Neuron (in vitro differentiated cells): ENCODE results near the gene GHITM.
"Not testable (repeated sequence)": the region's sequence is repeated elsewhere in the genome, so short reads cannot be mapped to it uniquely, and the experiment has no call there.

Experiments
- H2AFZ ChIP-seq: one replicate; pipeline ENCODE4 v1.6.1; 2013; ENCODE audit warnings: low read depth, mild to moderate bottlenecking, inconsistent platforms, low read length, moderate library complexity
- H3K27me3 ChIP-seq: one replicate; pipeline ENCODE4 v1.6.1; 2013; ENCODE audit warnings: low read length; ENCODE audit not compliant: insufficient read depth
- H3K36me3 ChIP-seq: one replicate; pipeline ENCODE4 v1.6.1; 2013; ENCODE audit warnings: low read length; ENCODE audit not compliant: insufficient read depth
- H3K4me1 ChIP-seq: one replicate; pipeline ENCODE4 v1.6.1; 2013; ENCODE audit warnings: low read length; ENCODE audit not compliant: insufficient read depth
- H3K4me3 ChIP-seq: 2 replicates; pipeline ENCODE4 v1.5.1; 2013; ENCODE audit warnings: mild to moderate bottlenecking, low read length, moderate library complexity
- H3K9me3 ChIP-seq: one replicate; pipeline ENCODE4 v1.6.1; 2013; ENCODE audit warnings: low read length

Gene GHITM

DNA sequence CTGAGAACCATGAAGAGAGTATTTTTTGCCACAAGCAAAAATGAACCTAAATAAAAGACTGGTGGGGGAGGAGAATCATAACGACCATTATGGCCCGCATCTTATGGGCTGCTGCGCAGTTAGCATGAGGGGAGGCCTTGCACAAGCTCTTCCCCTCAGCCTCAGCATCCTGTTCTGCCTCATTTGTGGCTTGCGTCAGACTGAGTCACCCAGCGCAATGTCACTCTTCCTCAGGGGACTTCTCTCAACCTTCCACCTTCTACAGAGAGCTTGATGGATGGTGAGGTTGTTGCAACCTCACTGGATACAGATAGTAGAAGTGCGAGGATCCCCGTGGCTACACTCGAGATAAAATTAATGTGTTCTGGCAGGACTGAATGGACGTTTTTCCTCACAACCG, 17.5 kb downstream of the GHITM start:
- Histone ChIP-seq H3K9me3 (no peaks in the 10 kb centered on the region), H3K4me3 (no peak overlapping the region), H3K36me3 (peaks cover 32% of the 10 kb centered on the region), H2AFZ (no peak overlapping the region), H3K4me1 (no peaks in the 10 kb centered on the region), H3K27me3 (no peaks in the 10 kb centered on the region)

DNA sequence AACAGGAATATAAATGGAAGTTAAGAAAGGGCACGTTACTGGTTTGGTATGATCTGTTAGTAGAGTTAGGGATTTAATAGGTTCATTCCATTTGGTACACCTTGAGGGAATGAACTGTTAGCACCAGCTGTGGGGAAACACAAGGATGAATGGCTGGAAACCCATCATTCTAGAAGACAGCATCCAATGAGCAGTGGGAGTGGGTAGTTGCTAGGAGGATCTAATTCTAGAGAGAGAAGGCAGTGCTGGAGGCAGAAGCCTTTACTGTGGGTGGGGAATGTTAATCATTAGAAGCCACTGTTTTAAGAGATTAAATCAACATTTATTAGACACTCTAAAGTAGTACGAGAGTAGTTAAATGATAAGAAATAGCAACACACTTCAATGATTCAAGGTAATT, 18.8 kb downstream of the GHITM start:
- Histone ChIP-seq H3K36me3 (peaks cover 21% of the 10 kb centered on the region), H3K27me3 (no peaks in the 10 kb centered on the region)

DNA sequence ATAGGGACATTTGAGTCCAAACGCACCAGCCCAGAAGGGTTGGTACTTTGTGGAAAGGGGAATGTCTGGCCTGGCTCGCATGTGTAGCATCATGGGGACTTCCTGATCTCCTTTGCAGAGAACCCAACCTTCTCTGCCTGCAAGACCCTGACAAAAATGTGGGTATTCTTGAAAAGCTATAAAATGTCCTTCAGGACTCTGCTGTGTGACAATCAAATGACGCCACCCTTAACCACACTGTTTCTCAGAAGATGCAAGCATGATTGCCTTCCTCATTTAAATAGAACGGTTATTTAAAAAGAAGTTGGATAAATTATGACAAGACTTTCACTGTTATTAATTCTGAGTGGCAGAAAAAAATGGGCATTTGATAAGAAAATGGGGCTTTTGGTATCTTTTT, 19.2 kb downstream of the GHITM start:
- Histone ChIP-seq H3K4me1 (no peaks in the 10 kb centered on the region), H3K4me3 (no peak overlapping the region), H2AFZ (no peak overlapping the region), H3K9me3 (no peaks in the 10 kb centered on the region), H3K27me3 (no peaks in the 10 kb centered on the region), H3K36me3 (peaks cover 16% of the 10 kb centered on the region)

More for the DNA sequence above, 18.8 kb downstream of the GHITM start:
- no peaks in the 10 kb centered on the region for H3K4me1 ChIP-seq
- no peaks in the 10 kb centered on the region for H3K9me3 ChIP-seq
- H2AFZ ChIP-seq = no peak overlapping the region
- no peak overlapping the region for H3K4me3 ChIP-seq

DNA sequence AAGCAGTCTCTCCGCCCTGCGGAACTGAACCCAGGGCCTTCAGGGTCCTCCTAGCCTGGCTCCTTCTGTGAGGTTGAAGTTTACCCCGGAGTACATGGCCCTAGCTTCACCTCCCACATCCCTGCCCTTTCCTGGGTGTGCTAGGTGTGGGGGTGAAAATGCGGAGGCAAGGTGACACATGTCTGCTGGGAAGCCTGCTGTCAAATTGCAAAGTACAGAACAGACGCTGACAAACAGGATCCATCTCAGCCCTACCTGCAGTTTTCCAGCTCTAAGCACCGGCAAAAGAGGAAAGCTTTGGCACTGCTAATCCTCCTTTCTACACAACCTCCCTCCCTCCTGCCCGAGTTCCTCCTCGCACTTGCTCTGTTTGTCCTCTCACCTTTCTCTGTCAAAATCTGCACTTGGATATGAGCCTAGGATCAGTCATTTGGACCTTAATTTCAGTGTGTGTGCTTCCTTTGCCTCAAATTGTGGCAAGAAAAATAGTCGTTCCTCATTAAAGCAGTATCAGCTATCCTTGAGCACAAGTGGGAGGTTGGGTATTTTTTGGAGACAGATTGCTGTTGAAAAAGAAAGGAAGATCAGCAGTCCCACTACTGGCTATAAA, 19.9 kb downstream of the GHITM start:
- H3K4me1 ChIP-seq = no peaks in the 10 kb centered on the region
- no peak overlapping the region for H3K4me3 ChIP-seq
- H3K36me3 ChIP-seq = peaks cover 10% of the 10 kb centered on the region
- H3K9me3 ChIP-seq = no peaks in the 10 kb centered on the region
- H2AFZ ChIP-seq = no peak overlapping the region
- H3K27me3 ChIP-seq = no peaks in the 10 kb centered on the region

DNA sequence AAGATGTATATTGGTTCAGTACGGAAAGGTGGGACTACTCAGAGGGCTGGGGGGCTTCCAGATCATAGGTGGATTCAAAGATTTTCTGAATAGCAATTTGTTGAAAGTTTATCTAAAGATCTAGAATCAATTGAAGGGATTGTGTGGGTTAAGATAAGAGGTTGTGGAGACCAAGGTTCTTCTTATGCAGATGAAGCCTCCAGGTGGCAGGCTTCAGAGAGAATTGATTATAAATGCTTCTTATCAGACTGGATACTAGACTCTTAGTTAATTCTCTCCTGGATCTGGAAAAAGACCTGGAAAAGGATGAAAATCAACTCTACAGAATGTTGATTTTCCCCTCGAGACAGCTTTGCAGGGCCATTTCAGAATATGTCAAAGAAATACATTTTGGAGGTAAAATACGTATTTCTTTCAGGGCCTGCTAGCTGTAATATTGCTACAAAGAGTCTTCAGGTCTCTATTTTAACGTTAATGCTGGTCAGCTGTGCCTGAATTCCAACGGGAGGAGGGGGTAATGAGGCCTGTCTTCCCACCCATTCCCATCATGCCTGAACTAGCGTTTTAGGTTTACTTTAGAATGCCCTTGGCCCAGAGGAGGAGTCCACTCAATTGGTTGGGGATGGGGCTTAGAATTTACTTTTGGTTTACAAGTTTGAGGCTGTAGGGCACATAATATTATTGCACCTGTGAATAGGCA, 21.5 kb downstream of the GHITM start:
- no peaks in the 10 kb centered on the region for H3K36me3 ChIP-seq

DNA sequence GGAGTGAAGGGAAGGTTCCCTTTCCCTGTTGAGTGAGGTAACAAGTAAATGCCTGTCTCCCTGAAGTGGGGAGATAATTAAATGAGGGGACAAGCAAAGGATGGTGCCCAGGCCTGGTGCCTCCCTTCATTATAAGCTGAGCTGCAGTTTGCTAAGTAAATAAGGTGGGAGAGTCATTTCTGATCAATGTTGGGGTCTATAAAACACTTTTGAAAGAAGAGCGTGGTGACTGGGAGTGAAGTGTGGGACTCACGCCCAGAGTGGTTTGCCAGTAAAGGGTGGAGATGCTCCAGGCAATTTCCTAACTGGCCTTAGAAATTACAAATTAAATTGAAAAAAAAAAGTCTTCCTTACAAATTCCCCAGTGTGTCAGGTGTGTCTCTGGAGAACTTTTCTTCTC, 24.7 kb downstream of the GHITM start:
- H3K4me1 ChIP-seq = no peaks in the 10 kb centered on the region
- no peaks in the 10 kb centered on the region for H3K36me3 ChIP-seq
- no peaks in the 10 kb centered on the region for H3K9me3 ChIP-seq
- H2AFZ ChIP-seq = no peak overlapping the region
- no peak overlapping the region for H3K4me3 ChIP-seq
- H3K27me3 ChIP-seq = no peaks in the 10 kb centered on the region

More for the DNA sequence above, 21.5 kb downstream of the GHITM start:
- no peaks in the 10 kb centered on the region for H3K27me3 ChIP-seq
- H2AFZ ChIP-seq = no peak overlapping the region
- no peak overlapping the region for H3K4me3 ChIP-seq
- no peaks in the 10 kb centered on the region for H3K9me3 ChIP-seq
- no peaks in the 10 kb centered on the region for H3K4me1 ChIP-seq

DNA sequence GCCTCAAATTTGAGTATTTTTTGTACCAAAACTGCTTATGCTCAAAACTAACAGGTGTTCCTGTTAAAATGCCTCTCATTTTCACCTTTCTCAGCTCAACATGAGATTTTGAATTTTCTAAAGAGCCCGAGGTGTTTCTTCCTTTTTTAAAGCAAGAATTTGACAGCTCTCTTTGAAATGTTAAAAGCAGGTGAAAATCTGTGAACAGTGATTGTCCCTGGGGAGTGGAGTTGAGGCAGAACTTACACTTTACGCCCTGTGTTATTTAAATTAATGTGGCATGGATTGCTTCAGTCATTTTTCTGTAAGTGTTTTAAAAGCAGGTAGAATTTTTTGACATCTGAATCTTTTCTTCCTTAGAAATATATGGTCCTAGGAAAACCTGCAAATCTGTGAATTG, 25.1 kb downstream of the GHITM start:
- Histone ChIP-seq H3K4me3 (no peak overlapping the region), H3K4me1 (no peaks in the 10 kb centered on the region), H3K27me3 (no peaks in the 10 kb centered on the region), H3K9me3 (no peaks in the 10 kb centered on the region), H3K36me3 (no peaks in the 10 kb centered on the region), H2AFZ (no peak overlapping the region)

DNA sequence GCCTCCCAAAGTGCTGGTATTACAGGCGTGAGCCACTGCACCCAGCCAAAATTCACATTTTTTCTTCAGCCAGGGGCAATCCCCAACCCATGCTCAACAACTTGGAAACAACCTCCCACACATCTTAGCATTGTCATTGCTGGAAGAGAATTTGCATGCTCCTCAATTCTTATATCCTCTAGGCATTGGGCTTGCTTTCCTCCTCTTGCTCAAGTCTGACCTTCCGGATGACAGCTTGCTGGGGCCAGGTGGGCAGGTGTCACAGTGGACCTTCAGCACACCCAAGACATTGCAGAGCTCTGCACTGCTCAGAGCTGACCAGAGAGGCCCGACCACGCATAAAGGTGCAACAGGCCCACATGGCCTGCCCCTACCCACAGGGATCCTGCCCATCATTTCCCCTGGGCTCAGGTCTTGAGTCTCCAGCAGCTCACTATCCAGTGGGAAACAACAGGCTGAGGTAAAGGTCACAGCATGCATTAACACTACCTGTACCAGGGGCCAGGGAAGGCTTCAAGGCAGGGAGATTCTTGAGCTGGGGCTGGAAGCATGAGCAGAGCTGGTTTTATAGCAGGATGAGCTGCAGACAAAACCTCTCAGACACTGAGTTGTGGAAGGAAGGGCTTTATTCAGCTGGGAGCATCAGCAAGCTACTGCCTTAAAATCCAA, 27.4 kb downstream of the GHITM start:
- H3K36me3 ChIP-seq = no peaks in the 10 kb centered on the region
- H3K27me3 ChIP-seq = no peaks in the 10 kb centered on the region

DNA sequence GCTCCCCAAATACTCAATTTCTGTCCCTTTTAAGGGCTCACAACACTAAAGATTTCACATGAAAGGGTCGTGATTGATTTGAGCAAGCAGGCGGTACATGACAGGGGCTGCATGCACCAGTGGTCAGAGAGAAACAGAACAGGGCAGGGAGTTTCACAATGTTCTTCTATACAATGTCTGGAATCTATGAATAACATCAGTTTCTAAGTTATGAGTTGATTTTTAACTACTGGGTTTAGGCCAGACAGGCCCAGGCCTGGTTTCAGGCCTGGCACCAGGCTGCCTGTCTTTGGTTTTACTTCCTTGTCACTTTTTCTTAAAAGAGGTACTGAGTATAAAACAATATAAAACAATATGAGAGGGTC, 28.0 kb downstream of the GHITM start:
- not testable (repeated sequence) for H3K4me3 ChIP-seq, H3K36me3 ChIP-seq, H3K27me3 ChIP-seq, H2AFZ ChIP-seq, H3K9me3 ChIP-seq, H3K4me1 ChIP-seq

More for the DNA sequence above, 27.4 kb downstream of the GHITM start:
- H2AFZ ChIP-seq = no peak overlapping the region
- H3K4me1 ChIP-seq = peaks cover 3% of the 10 kb centered on the region
- no peak overlapping the region for H3K4me3 ChIP-seq
- no peaks in the 10 kb centered on the region for H3K9me3 ChIP-seq

DNA sequence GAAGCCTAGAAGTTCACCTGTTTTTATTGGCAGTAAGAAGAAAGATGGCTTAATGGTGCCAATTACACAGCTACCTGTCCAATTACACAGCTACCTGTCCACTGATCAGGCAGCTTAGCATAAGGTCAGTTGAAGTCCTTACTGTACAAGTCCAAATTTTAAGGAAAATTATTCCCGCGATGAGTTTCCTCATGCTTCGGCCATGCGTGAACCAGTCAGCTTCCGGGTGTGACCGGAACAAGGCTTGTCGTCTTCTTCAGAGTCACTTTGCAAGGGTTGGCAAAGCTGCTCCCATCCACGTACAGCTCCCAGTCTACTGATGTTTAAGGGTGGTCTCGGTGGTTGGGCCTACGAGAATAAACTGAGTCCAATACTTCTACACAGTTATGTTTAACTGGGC, 29.1 kb downstream of the GHITM start:
- not testable (repeated sequence) for H3K36me3 ChIP-seq, H3K9me3 ChIP-seq

DNA sequence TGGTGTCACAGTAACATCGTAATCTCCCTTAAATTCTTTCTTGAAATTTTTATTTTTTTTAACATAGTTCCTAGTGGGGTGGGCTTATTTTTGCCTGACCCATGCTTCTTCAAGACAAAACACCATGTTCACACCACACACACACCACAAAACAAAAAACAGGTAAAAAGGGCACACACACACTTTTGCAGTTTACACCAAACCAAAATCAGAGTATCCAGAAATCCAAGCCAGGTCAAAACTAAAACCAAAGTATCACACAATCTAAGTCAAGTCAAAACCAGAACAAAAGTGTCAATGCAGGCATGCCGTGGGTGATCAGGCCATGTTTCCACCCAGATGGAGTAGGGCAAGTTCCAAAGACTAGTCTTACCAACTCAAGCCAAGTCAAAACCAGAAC, 31.9 kb downstream of the GHITM start:
- not testable (repeated sequence) for H3K4me1 ChIP-seq, H3K9me3 ChIP-seq, H3K36me3 ChIP-seq, H3K4me3 ChIP-seq, H2AFZ ChIP-seq, H3K27me3 ChIP-seq

More for the DNA sequence above, 29.1 kb downstream of the GHITM start:
- H3K27me3 ChIP-seq, H2AFZ ChIP-seq, H3K4me3 ChIP-seq, H3K4me1 ChIP-seq: not testable (repeated sequence)

DNA sequence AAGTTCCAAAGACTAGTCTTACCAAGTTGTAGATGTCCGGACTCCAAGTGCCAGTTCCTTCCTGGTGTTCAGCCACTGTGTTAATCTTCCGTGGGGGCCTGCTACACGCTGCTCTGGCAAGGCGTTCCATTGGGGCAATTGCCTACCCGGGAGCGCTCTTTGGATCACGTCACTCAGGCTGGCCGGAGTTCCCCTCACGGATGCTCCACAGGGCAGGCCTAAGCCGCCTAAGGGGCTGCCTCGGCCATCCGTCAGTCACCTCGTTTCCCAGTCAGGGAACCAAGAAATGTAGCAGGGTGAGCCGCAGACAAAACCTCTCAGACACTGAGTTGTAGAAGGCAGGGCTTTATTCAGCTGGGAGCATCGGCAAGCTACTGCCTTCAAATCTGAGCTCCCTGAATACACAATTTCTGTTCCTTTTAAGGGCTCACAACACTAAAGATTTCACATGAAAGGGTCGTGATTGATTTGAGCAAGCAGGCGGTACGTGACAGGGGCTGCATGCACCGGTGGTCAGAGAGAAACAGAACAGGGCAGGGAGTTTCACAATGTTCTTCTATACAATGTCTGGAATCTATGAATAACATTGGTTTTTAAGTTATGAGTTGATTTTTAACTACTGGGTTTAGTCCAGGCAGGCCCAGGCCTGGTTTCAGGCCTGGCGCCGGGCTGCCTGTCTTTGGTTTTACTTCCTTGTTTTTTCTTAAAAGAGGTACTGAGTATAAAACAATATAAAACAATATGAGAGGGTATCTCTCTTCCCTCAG, 32.6 kb downstream of the GHITM start:
- Histone ChIP-seq H3K4me3 (peak overlapping the region; percentile 16), H2AFZ (peak overlapping the region; percentile 41)
- not testable (repeated sequence) for H3K4me1 ChIP-seq, H3K9me3 ChIP-seq, H3K36me3 ChIP-seq, H3K27me3 ChIP-seq
